SKM-1 (cell line): ENCODE measurements around the gene VPS41.

Experiments
- DNase-seq: peaks from one replicate; lab custom pipeline; 2025; ENCODE audit not compliant: unreplicated experiment; lab: John Stamatoyannopoulos, UW

Gene VPS41

GRCh38 chr7:38677981-38678697 is 230.9 kb downstream of the VPS41 start:
- no peak for DNase-seq

- DNase-seq, result no peak
Measured at GRCh38 chr7:38675494-38676106, 233.4 kb downstream of the VPS41 start.

GRCh38 chr7:38674513-38674912 is 234.5 kb downstream of the VPS41 start:
- DNase-seq, result no peak

GRCh38 chr7:38673795-38674194 is 235.2 kb downstream of the VPS41 start:
- DNase-seq, result no peak
